GM21390 (cell line): ENCODE results near the gene OR10H5.
A peak's percentile ranks its signal among the peaks of the same experiment; 100 is the strongest.
"Not testable (repeated sequence)": the region's sequence is repeated elsewhere in the genome, so short reads cannot be mapped to it uniquely, and the experiment has no call there.

ENCODE experiments used
- ATAC-seq: cut with Tn5 transposase; IDR thresholded peaks from one replicate; pipeline ENCODE4 v1.9.1; 2021; ENCODE audit not compliant: unreplicated experiment

Gene OR10H5

GRCh38 chr19:15810335-15810734 is 22.9 kb downstream of the OR10H5 start:
- no peak for ATAC-seq

GRCh38 chr19:15811476-15811875 is 24.0 kb downstream of the OR10H5 start:
- no peak for ATAC-seq

GRCh38 chr19:15812060-15812722 is 24.7 kb downstream of the OR10H5 start:
- no peak for ATAC-seq

- ATAC-seq, result no peak
Measured at GRCh38 chr19:15813916-15814315, 26.5 kb downstream of the OR10H5 start.

GRCh38 chr19:15815306-15815705 is 27.8 kb downstream of the OR10H5 start, which contains the start of gene OR10H1:
OR10H1 (minus strand) TSS chr19:15815664; CDS start chr19:15808037, 7,627 bp downstream.
- ATAC-seq, result no peak

GRCh38 chr19:15820646-15821045 is 33.2 kb downstream of the OR10H5 start:
- no peak for ATAC-seq

- ATAC-seq, result no peak
Measured at GRCh38 chr19:15825753-15826152, 38.3 kb downstream of the OR10H5 start.

- ATAC-seq, result no peak
Measured at GRCh38 chr19:15828121-15828610, 40.7 kb downstream of the OR10H5 start.

- ATAC-seq, result not testable (repeated sequence)
Measured at GRCh38 chr19:15828611-15829305, 41.3 kb downstream of the OR10H5 start.

- no peak for ATAC-seq
Measured at GRCh38 chr19:15829306-15829698, 41.8 kb downstream of the OR10H5 start.

- no peak for ATAC-seq
Measured at GRCh38 chr19:15829786-15830185, 42.3 kb downstream of the OR10H5 start.

GRCh38 chr19:15831626-15832025 is 44.2 kb downstream of the OR10H5 start:
- no peak for ATAC-seq

GRCh38 chr19:15834232-15834631 is 46.8 kb downstream of the OR10H5 start:
- not testable (repeated sequence) for ATAC-seq

GRCh38 chr19:15835565-15836329 is 48.3 kb downstream of the OR10H5 start:
- not testable (repeated sequence) for ATAC-seq

- peak; percentile 93 for ATAC-seq
Measured at GRCh38 chr19:15836330-15837220, 49.1 kb downstream of the OR10H5 start.

- ATAC-seq, result no peak
Measured at GRCh38 chr19:15837221-15837731, 49.8 kb downstream of the OR10H5 start.

- no peak for ATAC-seq
Measured at GRCh38 chr19:15838351-15838750, 50.9 kb downstream of the OR10H5 start.

GRCh38 chr19:15839888-15840287 is 52.4 kb downstream of the OR10H5 start:
- ATAC-seq, result not testable (repeated sequence)

GRCh38 chr19:15840833-15841232 is 53.4 kb downstream of the OR10H5 start:
- no peak for ATAC-seq

- ATAC-seq, result no peak
Measured at GRCh38 chr19:15841875-15842569, 54.6 kb downstream of the OR10H5 start.
